HG02870 (cell line): Measurements from ENCODE around the gene UBE2R2.
"Not testable (repeated sequence)": the region's sequence is repeated elsewhere in the genome, so short reads cannot be mapped to it uniquely, and the experiment has no call there.

Experiments
- ATAC-seq: cut with Tn5 transposase; IDR thresholded peaks from one replicate; pipeline ENCODE4 v1.9.1; 2021; ENCODE audit warnings: mild to moderate bottlenecking, moderate library complexity; ENCODE audit not compliant: unreplicated experiment

UBE2R2 gene

DNA sequence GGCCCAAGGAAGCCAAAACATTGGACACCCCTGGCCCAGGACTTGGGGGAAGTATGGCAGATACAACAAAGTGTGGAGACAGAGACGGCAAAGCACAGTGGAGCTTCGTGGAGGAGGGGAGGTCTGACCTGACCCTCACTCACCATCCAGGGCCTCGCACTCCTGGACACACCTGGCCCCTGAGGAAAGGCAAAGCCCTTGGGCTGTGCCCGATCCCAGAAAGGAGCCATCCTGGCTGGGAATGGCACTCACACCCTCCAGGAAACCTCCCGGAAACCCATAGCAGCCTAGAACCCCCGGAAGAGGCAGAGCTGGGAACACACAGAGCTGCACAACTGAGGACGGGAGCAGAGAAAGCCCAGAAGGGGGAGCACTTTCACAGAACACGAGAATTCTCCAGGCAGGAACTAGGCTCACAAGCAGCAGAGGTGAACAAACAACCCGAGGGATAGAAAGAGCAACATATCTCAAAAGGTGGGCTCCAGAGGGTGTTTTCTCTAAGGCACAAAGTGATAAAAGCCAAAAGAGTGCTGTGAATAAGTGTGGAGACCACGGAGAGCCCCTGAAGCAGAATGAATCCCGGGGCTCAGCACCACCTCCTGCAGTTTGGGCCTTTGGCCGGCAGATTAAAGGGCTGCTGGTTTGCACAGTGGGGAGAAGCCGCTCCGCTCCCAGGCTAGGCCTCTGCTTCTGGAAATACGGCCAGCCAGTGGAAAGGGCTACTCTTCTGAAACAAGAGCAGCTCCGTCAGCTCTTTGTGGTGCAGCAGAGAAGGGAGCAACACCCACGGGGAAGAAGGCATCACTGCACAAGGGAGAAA lies 108.2 kb downstream of the UBE2R2 start:
- ATAC-seq, result no peak

DNA sequence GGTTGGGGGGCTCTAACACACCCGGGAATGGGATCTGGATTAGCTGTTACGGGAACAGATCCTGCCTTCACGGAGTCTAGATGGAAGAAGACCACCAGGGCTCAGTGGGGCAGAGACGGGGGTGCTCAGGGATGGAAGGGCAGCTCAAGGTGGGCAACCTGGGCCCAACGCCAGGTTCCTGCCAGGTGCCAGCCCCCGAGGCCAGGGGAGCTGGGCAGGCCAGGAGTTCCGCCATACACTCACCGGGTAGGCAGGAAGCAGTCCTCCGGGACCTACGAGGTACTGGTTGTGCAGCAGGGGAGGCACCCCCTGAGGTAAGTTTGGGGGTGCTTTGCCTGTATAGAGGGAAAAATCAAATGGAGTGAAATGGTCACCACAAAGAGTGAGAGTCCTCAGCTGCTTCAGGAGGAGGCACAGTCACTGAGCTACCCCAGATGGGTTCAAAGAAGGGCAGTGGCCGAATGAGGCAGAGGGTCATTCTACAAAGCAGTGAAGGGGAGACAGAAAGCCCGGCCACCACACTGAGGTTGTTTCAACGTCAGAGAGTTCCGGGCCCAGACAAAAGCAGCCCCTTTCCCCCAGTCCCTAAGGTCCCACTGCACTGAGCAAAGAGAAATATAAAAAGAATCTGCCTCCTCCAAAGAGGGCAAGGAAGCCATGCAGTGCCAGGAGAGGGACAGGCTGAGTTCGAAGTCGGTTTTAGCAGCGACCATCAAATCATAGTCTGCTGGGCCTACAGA lies 110.0 kb downstream of the UBE2R2 start:
- ATAC-seq, result no peak

DNA sequence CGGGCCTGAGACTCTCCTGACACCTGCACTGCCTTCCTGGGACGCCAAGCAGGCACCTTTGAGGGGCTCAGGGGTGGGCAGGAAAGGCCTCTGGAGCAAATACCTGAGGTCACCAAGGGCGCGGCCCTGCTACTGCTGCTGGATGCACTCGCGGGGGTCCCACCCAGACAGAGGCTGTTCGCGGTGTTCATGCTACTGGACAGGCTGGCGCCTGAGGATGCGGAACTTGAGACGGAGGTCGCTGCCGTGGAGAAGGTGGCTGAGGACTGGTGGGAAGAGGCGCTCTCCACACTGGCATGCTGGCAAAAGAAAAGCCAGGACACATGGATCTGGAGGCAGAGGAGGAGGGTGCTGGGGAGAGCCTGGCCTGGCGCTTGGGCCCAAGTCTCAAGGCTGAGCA lies 110.7 kb downstream of the UBE2R2 start:
- no peak for ATAC-seq

DNA sequence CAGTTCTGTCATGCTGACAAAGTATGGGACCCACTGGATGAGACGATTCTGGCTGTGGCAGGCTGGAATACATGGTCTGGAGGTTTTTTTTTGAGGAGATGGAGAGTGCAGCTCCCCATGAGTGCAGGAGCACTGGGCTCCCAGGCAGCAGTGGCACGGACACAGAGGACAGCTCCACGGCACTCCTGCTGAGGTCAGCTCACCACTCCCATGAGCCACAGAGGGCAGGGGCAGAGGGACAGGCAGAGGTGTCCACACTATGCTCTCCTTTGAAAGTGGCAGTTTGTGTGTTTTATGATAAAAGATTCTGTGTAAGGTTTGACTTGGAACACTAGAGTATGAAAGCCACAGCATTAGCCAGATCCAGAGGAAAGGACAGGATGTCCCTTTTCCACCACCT lies 114.4 kb downstream of the UBE2R2 start:
- no peak for ATAC-seq

DNA sequence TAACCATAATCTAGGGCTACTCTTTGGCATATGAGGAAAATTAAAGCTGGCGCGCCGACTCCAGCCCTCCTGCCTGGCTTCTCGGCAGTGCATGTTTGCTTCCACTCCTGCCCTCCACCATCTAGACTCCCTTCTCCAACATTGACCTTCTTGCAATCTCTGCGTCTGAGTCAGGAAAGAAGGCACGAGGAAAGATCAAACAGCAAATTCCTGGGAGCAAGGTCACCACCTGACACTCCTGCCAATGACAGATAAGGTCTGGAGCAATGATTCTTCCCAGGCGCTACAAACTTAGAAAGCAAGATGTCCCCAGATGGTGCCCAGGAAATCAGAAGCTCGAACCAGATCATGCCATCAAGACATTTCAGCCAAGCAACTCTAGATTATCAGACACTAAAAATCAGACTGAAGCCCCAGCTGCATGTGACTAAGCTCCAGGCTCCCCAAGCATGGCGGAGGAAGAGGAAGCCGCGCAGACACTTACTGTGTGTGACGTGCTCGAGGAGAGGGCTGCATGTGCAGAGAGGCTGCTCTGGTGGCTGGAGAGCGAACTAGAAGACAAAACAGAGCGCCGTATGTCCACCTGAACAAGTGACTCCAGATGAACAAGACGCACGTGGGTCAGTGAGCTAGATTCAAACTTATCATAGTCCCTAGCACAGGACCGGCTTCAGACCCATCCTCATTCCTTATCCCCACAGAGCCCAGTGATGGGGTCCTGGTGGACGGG lies 115.3 kb downstream of the UBE2R2 start:
- ATAC-seq, result no peak

DNA sequence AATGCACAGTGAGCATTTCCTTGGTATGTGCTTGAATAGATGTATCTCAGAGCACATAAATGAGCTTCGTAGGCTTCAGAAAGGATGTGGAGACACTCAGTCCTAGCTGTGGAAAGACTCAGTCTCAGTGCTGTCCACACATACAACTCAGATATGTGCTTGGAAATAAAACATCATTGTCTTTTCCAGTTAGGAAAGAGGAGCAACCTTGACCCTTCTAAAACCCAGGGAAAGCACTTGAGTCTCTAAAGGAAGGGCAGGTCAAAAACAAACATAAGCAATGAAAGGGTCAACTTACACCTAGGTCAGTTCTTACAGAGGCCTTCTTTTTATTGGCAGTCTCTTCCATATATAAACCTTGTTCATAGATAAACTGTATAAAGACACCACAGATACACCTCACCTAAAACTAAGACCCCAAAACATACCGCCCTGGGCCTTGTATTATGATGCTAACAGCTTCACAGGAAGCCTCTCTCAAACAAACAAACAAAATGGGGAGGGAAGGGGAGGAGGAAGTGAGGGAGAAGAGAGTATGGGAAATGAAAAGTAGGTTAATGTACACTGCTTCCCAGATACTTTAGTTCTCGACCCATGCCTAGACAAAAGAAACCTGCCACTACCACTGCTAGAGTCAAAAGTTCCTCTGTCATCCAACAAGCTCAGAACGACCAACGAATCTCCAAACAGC lies 117.4 kb downstream of the UBE2R2 start:
- ATAC-seq, result no peak

DNA sequence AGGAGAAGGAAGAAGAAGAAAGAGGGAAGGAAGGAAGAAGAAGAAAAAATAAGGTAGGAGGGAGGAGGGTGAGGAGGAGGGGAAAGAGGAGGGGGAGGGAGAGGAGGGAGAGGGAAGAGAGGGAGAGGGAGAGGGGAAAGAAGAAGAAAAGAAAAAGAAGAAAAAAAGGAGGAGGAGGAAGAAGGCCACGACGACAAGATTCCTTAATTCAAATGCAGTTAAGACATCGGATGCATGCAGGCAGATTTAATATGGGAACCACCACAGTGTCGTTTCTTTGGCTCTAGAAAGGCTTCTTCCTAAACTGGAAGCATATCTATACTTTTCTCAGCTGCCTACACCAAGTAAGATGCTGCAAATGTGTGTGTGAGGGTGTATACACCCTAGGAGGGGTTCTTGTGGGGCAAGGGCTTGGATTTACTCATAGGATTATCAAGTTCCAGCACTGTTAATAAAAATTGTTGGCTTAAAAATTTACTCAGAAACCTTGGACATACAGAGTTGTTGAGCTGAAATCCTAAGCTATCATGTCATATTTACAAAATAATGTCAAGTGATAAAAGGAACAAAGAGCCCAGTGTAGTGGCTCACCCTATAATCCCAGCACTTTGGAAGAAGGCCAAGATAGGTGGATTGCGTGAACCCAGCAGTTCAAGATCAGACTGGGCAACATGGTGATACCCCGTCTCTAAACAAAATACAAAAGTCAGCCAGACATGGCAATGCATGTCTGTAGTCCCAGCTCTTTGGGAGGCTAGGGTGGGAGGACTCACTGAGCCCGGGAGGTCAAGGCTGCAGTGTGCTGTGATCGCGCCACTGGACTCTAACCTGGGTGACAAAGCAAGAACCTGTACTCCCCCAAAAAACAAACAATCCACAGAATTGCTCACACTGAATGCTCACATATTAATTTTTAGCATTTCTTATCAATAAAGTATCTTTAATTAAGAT lies 123.2 kb downstream of the UBE2R2 start:
- ATAC-seq, result no peak

DNA sequence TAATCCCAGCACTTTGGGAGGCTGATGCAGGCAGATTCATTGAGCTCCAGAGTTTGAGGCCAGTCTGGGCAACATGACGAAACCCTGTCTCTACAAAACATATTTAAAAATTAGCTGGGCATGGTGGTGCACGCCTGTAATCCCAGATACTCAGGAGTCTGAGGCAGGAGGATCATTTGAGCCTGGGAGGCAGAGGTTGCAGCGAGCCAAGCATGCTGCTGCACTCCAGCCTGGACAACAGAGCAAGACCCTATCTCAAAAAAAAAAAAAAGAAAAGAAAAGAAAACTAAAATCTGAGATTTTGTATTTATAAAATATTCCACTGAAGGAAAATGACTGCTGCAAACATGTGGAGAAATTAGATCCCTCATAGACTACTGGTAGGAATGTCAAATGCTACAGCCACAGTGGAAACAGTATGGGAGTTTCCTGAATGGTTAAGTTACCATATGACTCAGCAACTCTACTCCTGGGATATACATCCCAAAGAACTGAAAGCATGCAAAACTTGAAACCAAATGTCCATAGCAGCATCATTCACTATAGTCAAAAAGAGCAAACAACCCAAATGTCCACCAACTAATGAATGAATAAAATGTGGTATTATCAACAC lies 125.6 kb downstream of the UBE2R2 start:
- no peak for ATAC-seq

DNA sequence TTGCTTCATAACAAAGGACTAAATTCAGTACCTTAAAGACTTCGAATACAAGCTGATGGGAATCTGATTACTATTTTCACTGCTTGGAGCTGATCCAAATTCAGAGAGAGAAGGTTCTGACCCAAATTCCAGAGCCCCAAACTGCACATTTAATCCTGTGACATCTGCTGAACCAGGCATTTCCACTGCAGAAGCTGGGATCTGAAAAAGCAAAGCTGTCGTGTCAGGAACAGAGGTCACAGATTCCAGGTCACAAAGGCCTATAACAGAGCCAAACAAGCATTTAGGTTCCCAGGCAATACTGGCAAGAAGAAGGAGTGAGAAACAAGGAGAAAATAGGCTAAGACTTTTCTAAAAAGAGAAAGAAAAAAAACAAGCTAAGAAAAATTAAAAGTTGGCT lies 126.4 kb downstream of the UBE2R2 start:
- no peak for ATAC-seq

DNA sequence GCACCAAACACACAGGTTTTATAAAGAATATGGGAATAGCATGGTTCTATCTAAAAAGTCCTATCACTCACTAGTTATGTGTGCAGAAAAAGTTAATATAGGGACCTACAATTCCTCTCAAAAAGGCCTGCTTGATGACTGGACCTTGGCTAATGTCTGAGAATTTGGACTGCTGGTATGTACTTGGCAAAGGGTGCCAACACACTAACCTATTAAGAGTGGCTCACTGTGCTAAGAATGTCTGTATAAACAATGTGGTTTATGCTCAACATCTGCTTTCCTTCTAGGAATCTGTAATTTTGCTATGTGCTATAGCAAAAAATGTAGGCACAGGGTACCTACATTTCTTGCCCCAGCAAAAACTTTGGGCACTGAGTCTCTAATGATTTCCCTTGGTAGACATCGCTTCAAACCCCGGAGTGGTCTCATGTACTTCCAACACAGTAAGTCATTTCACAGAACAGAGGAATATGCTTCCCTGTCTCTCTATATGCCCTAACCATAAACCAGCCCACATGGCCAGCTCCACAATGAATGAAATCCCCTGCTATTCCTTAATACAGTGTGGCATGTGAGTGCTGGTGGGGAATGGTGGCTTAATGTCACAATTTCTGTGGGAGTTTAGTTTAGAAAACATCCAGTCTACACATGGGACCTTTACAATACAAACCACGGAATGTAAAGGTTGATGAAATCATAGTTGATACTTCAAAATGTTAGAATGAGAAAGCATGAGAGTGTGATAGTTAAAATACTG lies 130.0 kb downstream of the UBE2R2 start:
- no peak for ATAC-seq

DNA sequence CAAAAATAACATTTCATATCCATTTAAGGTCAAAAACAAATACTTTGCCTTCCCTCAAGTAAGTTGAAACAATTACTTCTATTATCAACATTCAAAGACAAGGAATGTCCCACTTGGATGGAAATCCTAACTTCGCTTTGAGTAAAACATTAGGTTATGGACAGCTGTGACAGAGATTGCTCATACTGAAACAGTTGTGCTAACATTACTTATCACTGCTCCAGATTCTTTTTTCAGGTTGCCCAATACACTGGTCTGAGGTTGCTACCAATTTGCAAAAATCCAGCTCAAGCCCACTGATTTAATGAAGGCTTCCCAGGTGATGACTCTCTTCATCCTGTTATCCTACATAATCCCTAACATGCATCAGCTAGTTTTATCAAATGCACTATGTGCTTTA lies 133.4 kb downstream of the UBE2R2 start:
- ATAC-seq, result no peak

DNA sequence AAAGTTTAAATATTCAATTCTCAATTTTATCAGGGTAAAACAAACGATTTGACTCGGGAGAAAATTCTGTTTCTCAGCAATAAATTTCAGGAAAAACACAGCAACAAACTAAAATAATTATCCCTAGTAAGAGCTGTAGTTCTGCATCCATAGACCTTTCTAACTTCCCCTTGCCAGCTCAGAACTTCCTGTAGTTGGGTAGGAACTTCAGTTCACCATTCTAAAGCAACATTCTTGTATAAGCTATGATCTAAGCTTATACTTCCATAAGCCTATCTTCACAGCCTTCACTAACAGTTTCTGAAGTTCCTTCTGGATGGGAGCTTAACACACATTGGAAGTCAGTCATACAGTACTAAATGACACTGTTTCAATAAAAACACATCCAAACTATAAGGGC lies 135.1 kb downstream of the UBE2R2 start:
- no peak for ATAC-seq

DNA sequence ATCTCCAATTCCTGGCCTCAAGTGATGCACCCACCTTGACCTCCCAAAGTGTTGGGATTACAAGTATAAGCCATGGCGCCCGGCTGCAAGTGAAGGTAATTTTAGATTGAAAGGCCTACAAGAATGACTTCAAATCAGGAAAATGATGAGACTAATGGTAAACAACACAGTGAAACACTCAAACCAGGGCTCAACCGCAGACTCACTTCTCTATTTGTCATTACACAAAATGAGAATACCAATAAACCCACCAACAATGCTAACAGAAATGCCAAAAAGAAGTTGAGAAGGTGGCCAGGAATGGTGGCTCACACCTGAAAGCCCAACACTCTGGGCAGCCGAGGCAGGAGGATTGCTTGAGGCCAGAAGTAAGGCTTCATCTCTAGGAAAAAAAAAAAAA lies 139.6 kb downstream of the UBE2R2 start:
- no peak for ATAC-seq

DNA sequence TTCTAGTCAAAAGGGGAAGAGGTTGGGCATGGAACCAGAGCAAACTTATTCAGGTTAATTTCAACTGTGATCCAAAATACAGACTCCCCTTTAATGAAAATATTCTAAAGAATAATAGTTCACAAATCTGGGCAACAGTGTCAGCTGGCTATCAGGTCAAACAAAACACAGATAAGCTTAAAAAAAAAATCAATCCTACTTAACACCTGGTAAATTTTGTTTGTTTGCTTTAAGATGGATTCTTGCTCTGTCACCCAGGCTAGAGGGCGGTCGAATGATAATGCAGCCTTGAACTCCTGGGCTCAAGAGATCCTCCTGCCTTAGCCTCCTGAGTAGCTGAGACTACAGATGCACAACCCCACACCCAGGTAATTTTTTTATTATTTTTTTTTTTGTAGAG lies 142.8 kb downstream of the UBE2R2 start:
- ATAC-seq, result no peak

DNA sequence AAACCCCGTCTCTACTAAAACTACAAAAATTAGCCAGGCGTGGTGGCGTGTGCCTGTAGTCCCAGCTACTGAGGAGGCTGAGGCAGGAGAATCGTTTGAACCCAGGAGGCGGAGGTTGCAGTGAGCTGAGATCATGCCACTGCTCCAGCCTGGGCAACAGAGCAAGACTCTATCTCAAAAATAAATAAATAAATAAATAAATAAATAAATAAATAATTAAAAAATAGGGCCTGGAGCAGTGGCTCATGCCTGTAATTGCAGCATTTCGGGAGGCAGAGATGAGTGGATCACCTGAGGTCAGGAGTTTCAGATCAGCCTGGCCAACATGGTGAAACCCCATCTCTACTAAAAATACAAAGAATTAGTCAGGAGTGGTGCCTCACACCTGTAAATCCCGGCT lies 145.5 kb downstream of the UBE2R2 start:
- ATAC-seq, result not testable (repeated sequence)

DNA sequence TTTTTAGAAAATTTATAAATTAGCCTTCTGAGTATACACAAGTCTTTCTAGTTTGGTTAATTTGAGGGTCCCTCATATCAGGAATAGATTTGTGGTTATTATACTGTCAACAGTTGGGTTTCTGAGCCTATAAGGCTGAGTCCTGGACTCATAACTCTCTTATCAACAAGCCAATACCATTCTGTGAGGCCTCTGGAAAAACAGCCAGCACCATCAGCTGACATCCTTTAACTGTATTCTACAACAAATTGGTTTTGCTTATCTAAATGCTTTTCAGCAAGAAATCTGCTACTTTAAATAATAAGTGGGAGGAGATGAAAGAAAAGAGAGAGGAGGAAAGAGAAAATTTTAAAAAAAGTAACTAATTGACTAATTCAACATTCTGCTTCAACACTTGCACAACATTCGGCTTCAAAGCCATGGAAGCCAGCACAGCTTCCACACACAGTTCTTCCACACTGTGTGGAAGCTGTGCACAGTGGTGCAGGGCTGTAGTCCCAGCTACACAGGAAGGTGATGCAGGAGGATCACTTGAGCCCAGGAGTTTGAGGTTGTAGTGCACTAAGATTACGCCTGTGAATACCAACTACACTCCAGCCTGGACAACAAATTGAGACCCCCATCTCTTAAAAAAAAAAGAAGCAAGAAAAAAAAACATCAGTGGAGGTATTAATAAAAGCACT lies 147.3 kb downstream of the UBE2R2 start:
- ATAC-seq, result no peak
